Pulmonary artery endothelial cell (primary cell): ENCODE measurements around the gene C10orf120. TPM values are rescaled to one million over a fixed set of nuclear protein-coding genes. Genes with fewer than 3 reads are reported as not detected.

Experiments
- DNase-seq: peaks from one replicate; pipeline ENCODE4 v3.0.0-alpha.2; 2011; ENCODE audit warnings: low read depth, low spot score
- total RNA-seq: library from RNA; depleted of rRNA; stranded (reverse); fragments of >200 nt; gene quantifications from 2 replicates; pipeline ENCODE4 v1.2.3, GENCODE V29; 2014

C10orf120 gene
- total RNA-seq, 1 donor from 2014 or later, result not detected

DNA sequence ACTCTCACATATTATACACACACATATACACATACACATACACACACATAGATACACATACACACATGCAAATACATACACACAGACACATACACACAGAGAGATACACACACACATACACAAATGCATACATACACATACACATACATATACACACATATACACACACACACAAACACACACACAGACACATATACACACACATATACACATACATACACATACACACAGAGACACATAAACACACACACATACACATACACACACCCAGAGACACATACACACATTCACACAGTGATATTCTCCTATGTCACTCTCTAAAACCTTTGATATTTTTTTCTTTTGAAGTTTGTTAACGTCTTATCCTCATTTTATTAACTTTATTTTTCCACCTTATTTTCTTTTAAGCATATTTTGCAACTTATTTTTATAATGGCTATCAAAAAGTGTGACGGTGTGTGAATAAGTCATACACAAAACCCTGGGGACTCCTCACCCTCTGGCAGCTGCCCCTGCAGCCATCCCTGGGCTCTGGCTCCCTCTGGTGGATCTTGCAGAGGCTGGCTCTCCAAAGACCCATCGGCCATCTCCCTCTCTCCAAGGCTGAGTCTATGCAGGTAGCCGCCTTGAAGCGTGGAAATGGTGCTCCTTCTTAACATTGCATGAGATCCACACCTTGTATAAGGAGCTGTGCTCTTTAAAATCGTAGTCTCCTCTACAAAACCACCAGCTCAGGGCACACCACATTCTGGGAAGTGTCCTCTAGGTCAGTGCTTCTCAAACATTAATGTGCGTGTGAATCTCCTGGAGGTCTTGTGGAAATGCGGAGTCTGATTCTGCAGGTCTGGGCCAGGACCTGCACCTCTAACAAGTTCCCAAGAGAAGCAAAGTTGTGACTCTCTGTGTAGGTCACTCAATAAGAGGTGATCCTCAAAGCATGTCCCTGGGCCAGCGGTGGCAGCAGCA, 4.1 kb upstream of the C10orf120 start:
- peak; percentile 3 for DNase-seq

DNA sequence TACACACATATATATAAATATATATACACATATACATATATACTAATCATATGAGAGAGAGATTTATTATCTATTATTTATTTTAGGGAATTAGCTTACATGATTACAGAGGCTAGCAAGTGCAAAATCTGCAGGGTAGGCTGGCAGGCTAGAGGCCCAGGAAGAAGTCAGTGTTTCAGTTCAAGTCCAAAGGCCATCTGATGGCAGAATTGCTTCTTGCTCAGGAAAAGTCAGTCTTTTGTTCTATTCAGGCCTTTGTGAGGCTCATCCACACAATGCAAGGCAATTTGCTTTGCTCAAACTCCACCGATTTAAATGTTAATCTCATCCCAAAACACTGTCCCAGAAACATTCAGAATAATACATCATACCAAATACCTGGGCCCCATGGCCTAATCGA, 2.6 kb upstream of the C10orf120 start:
- no peak for DNase-seq

DNA sequence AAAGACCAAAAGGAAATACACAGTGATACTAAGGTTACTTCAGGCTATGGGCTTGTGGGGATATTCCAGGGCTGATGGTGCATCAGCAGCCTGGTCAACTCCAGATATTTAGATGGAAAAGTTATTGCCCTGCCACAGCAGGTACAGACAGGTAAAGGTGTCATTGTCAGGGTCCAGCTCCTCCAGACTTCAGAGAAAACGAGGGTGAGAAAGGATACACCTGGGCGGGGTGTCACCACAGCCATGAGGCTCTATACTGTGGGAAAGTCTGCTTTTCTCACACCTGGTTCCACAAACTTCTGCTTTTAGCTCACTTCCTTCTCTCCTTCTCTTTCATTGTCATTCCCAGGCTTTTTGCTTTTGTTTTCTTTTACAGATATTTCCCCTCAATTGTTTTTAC, 2.0 kb upstream of the C10orf120 start:
- DNase-seq, result no peak

DNA sequence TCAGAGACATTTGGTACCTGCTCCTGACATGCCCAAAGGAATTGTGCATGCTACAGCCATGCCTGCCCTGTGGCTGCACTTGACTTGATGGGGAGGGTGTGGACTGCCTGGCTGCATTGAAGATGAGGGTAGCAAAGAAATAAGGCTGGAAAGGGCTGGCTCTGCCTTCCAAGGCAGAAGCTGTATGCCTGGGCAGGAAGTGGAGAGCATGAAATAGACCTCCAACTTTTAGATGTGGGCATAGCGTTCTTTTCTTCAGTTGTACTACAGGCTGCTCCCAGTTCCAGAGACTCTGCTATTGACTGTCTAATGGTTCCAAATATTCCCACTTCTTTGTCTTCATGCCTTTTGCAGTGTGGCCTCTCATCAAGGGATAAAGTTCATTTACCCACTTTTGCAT, 3.0 kb downstream of the C10orf120 start:
- no peak for DNase-seq

DNA sequence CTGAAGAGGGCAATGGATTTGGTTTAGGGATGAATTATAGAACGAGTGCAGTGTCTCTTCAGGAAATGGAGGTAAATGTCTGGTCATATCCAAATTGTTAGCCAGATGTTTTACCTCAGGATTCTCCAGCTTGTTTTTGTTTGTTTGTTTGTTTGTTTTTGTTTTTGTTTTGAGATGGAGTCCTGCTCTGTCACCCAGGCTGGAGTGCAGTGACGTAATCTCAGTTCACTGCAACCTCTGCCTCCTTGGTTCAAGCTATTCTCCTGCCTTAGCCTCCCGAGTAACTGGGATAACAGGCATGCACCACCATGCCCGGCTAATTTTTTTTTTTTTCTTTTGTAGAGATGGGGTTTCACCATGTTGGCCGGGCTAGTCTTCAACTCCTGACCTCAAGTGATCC, 6.9 kb downstream of the C10orf120 start:
- no peak for DNase-seq

DNA sequence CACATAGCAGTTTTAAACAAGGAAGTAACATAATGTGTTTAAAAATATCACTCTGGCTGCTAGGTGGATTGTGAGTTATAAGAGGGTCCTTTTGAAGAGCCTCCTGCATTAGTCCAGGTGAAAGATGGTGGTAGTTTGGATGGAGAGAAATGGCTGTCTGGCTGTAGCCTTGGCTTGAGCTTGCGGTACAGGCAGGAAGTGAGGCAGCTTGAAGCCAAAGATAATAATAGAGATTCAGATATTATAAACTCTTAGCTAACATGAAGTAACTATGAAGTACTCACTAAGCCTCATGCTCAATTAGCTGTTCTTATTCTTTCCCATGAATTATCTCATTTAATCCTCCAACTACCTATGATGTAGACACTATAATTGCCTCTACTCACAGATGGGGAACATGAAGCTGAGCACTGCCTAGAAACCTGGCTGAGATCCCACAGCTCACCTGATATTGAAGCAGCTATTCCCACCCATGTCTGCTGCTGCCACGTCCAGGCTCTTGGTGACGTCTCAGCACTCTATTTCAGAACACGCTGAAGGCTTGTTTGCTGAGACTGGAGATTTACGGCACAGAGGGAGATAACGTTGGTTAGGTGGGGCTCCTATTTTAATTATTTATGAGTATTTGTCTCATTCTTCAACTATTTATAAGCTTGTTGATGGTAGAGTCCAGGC, 10.4 kb downstream of the C10orf120 start:
- no peak for DNase-seq

DNA sequence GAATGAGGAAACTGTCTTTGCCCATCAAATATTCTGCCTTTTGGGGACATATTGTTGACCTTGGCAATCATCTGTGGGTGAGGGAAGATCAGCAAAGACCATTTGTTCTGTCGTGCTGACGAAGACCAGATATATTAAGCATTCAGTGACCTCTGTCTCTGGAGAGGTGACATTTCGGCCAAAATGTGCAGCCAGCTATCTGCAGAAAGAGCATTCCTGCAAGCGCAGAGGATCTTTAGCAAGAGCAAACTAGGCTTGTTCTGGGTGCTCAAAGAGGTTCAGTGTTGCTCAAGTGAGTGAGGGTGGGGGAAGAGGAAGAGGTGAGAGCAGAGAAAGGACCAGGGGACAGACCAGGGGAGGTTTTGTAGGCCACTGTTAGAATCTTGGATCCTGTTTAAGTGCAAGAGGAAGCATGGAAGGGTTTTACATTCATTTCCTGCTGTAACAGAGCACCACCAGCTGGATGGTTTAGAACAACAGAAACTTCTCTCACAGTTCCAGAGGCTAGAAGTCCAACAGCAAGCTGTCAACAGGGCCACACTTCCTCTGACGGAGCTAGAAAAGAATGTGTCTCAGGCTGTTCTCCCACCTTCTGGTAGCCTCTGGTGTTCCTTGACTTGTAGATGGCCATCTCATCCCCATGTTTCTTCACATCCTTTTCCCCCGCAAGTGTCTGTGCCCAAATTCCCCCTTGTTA, 11.2 kb downstream of the C10orf120 start:
- DNase-seq, result no peak

DNA sequence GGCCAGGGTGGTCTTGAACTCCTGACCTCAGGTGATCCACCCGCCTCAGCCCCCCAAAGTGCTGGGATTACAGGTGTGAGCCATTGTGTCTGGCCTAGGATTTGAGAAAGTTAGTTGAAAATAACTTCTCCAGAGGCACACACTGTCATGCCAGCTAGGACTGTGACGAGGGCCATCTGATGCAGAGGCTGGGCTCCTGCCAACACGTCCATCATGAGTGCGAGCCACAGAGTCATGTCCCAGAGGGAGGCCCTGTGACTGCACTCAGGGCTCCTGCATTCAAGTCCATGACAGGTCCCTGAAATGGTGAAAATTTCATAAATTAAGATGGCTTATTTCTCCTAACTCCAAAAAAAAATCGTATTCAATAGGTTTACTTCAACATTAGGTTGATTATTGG, 17.1 kb downstream of the C10orf120 start:
- DNase-seq, result no peak

DNA sequence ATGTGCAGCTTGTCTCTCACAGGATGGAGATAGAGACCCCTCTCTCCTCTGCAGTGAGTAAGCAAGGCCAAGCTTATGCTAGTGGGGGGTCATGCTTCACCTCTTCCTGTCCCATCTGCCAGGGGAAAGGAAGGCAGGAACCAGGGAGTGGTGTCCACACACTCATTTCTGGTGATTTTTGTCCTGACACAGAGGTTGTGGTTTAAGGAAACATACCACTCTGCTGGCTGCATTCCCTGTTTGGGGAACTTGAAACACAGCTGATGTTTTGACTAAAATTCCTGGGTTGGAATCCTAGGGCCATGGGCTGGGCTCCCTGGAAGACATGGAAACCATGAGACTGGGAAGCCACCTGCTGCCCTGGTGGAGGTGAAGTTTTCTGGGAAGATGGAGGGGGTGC, 21.4 kb downstream of the C10orf120 start:
- DNase-seq, result no peak

DNA sequence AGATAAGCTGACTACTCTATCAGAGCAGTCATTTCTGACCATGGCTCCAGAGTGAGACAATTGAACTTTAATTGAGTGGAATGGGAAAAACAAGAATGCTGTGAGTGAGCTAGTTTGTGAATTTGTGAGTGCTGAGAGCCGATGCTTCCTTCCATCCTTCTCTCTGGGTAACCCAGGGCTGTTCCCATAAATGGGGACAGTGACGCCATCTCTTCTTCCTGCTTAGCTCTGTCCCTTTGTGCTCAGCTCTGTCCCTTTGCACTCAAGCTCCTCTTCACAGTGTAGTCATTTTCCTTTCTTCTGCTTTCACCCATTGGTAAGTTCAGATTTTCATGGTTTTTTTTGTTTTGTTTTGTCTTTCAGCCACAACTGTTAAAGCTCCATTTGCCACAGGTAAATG, 24.4 kb downstream of the C10orf120 start:
- DNase-seq, result no peak

DNA sequence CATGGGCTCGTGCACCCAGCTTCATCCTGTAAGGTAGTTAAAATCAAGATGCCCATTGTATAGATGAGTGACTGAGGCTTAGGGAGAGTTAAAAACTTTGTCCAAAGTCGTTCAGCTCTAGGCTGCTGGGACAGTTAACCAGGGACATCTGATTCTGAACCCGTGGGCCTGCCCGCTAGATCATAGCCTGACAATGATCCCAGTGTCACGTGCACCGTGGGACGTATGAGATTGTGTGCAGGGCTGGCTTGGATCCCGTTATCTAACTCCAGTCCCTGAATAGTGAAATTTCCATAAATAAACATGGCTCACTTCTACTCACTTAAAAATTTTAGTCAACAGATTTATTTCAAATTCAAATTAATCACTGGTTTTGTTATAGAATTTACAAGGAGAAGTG, 24.9 kb downstream of the C10orf120 start:
- no peak for DNase-seq

DNA sequence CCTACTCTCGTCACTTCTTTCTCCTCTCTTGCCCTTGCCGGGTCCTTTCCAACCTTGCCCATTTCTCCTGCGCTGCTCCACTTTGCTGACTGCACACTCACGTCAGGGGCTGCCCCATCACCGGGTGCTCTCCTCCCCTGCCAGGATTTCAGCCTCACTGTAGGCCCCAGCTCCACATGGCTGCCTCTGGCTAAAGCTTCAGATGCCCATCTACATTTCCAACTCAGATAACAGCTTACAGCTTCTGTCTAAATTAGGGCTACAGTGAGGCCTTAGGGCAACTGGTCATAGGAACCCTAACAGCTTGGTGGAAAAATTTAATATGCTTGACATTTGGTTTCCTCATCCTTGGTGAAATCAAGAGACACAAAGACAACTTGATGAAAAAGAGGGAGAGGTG, 25.9 kb downstream of the C10orf120 start:
- no peak for DNase-seq

DNA sequence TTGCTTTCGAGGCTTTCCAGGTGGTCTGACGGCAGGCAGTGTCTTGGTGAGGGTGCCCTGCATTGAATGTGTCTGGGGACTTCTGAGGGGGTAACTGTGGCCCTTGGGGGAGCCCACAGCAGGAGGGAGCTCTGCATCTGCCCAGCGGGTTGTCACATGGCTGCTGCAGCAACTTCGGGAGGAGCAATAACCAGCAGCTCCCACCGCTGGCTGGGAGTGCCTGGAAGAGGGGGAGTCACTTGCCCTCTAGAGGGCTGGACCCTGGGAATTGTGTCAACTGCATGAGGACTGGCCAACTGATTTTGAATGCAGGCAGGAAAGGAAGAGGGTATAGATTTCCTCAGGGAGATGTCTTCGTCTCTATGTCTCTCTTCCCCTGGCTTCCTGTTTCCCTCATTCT, 26.4 kb downstream of the C10orf120 start:
- no peak for DNase-seq

DNA sequence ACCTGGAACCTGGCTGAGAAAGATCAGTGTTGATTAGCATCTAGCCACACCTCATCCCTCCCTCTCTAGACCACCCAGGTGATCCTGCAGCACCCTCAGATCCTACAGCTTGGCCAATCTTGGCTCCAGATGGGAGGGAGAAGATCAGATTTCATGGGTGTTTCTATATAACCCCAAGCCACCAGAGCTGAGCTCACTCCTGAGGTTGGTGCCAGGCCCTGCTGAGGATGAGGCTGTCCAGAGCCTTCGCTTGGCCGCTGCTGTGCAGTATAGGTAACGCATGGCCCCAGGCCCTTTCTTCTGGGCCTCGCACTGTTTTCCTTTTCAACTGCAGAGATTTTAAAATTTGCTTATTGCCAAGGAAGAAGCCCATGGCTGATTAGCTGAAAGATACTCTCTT, 27.0 kb downstream of the C10orf120 start:
- no peak for DNase-seq

DNA sequence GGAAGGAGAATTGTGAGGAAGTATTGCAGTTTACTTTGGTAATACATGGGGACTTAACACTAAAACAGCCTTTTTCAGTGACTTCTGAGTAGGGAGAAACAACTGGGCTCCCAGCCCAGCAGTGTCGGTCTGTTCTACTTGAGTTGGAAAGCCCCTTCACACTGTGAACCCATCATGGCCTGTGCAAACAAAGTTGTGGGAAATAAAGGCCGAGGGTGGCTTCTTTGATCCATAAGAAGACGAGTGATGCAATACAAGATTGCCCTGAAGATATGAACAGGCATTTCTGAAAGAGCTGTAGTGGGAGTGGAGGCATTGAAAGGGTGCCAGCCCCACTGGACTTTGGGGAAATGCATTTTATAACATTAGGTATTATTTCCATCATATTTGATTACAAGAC, 28.3 kb downstream of the C10orf120 start:
- no peak for DNase-seq

DNA sequence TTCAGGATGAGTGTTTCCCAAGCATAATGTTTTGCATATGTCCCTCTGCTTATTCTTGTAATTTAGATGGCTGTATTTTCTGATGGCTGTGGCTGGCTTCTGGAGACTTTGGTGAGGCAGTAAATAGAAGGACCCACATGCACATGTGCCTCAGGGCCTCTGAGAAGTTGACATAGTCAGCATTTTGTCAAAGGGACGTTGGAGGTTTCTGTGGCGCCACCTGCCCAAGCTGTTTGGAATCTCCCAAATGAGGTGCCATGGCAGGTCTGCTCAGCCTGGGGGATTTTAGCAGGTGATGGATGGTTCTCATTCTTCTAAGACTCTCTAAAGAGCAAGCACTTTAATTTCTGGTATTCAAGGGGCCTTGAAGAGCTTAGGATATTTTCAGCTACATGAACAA, 29.8 kb downstream of the C10orf120 start:
- DNase-seq, result no peak

DNA sequence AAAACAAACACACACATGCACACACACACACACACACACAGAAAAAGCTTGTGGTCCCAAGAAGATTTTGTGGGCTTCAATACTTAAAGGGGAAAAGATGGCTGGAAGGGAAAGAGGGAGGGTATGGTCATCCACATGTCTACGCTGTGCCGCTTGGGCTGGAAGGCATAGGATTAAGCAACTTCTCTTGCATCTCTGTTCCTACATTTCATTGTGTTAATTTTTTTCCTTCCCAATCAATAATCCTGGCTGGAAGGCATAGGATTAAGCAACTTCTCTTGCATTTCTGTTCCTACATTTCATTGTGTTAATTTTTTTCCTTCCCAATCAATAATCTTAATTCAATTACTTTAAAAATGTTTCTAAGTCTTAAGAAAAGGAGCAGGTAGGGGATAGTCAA, 30.6 kb downstream of the C10orf120 start:
- no peak for DNase-seq

DNA sequence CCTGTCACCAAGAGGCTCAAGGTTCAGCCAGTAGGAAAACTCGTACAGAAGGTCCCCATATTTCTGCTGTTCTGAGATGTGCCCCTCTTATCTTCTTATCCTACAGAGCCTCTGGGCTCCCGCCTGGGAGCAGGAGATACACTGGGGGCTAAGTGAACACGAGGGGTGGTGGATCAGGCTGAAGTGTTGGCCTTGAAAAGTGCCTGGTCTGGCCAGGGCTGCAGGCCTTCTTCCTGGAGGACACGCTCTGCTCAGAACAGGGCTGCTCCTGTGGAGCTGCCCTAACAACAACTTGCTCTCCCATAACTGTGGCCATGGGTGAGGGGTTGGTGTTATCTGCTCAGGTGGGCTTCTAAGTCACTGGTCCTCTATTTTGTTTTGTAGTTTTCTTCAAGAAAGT, 33.7 kb downstream of the C10orf120 start:
- DNase-seq, result no peak

DNA sequence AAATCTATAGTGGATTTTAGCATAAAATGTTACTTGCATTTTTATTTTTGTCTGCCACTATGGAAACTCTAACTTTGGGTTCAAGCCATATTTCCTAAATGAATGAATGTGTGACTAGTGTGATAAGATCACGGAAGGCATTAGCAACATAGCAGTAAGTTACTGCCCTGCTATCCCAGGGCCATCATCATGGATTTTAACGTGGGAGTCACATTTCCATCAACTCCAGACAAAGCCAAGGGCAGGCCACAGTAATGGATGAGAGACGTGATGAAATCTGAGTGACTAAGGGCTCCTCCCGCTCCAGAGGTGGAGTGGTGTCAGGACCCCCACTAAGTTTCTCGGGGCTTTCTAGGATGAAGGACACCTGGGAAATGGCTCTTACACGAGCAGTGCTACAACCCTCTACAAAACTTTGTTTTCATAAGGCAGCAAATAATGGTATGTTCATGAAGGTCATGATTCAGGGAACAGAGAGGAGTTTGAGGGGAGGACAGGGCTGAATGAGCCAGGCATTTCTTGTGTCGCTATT, 34.3 kb downstream of the C10orf120 start:
- DNase-seq, result no peak

DNA sequence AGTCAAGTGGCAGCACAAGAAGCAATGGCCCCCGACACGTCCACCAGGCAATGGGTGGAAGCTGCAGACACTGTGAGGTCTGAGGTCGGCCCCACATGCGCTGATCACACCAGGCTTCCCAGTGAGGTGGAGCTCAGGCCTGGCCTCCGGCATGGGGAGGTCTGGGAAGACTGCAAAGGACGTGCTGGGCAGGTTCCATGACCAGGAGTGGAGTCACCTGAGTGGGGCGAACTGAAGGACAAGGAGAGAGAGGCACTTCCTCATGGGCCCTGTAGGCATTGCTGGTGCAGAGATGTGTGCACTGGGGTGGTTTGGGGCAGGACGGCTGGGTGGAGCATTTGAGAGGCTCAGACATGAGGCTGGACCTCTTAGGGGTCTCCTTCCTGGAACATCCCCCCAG, 35.1 kb downstream of the C10orf120 start:
- DNase-seq, result no peak

DNA sequence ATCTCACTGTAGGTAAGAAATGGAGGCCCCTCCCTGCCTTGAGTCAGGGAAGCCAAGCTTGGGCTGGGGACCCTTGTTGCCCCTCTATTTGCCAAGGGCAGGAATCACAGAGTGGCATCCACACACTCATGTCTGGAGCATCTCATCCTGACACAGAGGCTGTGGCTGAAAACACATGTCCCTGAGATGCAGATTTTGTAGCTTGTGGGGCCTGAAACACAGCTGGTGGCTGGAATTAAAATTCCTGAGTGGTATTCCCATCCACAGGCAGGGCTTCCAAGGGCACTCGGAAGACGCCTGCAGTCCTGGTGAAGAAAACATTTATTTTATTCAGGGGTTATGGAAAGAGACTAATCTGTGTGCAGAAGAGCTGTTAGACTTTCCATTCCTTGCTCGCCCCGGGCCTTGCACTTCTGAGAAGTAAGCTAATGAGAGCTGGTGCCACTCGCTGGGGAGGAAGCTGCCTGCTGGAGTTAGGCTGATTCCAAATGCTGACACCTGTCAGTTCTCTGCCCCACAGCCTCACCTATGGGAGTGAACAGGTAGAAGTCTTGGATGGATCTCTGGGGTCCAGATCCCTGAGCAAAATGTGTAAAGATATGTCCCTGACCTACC, 36.0 kb downstream of the C10orf120 start:
- no peak for DNase-seq

DNA sequence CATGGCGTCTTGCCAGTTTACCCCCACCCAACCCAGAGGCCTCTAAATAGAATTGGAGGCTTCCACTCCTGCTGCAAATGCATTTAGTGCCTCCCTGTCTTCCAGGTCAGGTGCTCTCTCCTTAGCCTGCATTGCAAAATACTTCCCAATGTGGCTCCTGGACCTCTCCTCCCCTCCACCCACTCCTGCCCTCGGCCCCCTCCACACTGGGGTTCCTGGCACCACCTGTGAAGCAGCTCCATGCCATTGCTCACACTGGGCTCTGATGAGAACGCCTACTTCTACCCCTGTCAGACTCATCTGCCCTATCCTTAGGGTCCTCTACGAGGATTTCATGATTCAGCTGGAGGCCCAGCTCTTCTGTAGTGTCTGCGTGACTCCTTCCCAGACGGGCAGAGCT, 37.4 kb downstream of the C10orf120 start:
- no peak for DNase-seq
